GM18507 (cell line): ENCODE results near the gene LRRC49.
A peak's percentile ranks its signal among the peaks of the same experiment; 100 is the strongest.
"Not testable (repeated sequence)": the region's sequence is repeated elsewhere in the genome, so short reads cannot be mapped to it uniquely, and the experiment has no call there.

Source experiments
- DNase-seq: peaks from one replicate; pipeline ENCODE4 v3.0.0; 2011; ENCODE audit warnings: low read depth; ENCODE audit not compliant: insufficient read length; ENCODE audit errors: extremely low spot score
- FAIRE-seq: peaks from 2 replicates; lab custom pipeline; 2011; peaks lifted over from hg19 to GRCh38; lab: Jason Lieb, UNC

The LRRC49 gene

GRCh38 chr15:70892002-70892911 is at the start of gene LRRC49, which contains the start of gene THAP10:
LRRC49 (plus strand) TSS chr15:70892826; CDS start chr15:70892895, 69 bp downstream.
THAP10 (minus strand) TSS chr15:70892433; CDS start chr15:70892272, 161 bp downstream.
- peak; percentile 51 for DNase-seq
- peak; percentile 91 for FAIRE-seq

GRCh38 chr15:70845602-70846360 is 46.8 kb upstream of the LRRC49 start:
- DNase-seq (no peak), FAIRE-seq (no peak)

GRCh38 chr15:70851889-70852288 is 40.7 kb upstream of the LRRC49 start:
- DNase-seq (no peak), FAIRE-seq (no peak)

- no peak for DNase-seq
- FAIRE-seq: no peak
Measured at GRCh38 chr15:70852501-70853317, 39.9 kb upstream of the LRRC49 start.

GRCh38 chr15:70853318-70853972 is 39.2 kb upstream of the LRRC49 start:
- DNase-seq: no peak
- no peak for FAIRE-seq

GRCh38 chr15:70853973-70854665 is 38.5 kb upstream of the LRRC49 start, which contains the start of gene LARP6:
LARP6 (minus strand) TSS chr15:70854157; CDS start chr15:70854088, 69 bp downstream.
- no peak for FAIRE-seq

GRCh38 chr15:70854666-70854976 is 38.0 kb upstream of the LRRC49 start:
- FAIRE-seq: no peak

More at GRCh38 chr15:70853973-70854665, 38.5 kb upstream of the LRRC49 start, which contains the start of gene LARP6:
- DNase-seq: no peak

GRCh38 chr15:70855764-70856163 is 36.9 kb upstream of the LRRC49 start:
- DNase-seq (no peak), FAIRE-seq (no peak)

More at GRCh38 chr15:70854666-70854976, 38.0 kb upstream of the LRRC49 start:
- no peak for DNase-seq

- no peak for FAIRE-seq
- no peak for DNase-seq
Measured at GRCh38 chr15:70856177-70856883, 36.3 kb upstream of the LRRC49 start.

- DNase-seq (no peak), FAIRE-seq (no peak)
Measured at GRCh38 chr15:70856884-70857561, 35.6 kb upstream of the LRRC49 start.

- DNase-seq: no peak
- no peak for FAIRE-seq
Measured at GRCh38 chr15:70857562-70858285, 34.9 kb upstream of the LRRC49 start.

GRCh38 chr15:70858614-70859321 is 33.9 kb upstream of the LRRC49 start:
- DNase-seq, FAIRE-seq: not testable (repeated sequence)

GRCh38 chr15:70859322-70859908 is 33.2 kb upstream of the LRRC49 start:
- FAIRE-seq (no peak), DNase-seq (no peak)

- DNase-seq (no peak), FAIRE-seq (no peak)
Measured at GRCh38 chr15:70859998-70860397, 32.6 kb upstream of the LRRC49 start.

GRCh38 chr15:70863450-70864218 is 29.0 kb upstream of the LRRC49 start:
- FAIRE-seq (no peak), DNase-seq (no peak)
